DMS79 (cell line): Measurements from ENCODE around the gene UBXN4.
"Not testable (repeated sequence)": the region's sequence is repeated elsewhere in the genome, so short reads cannot be mapped to it uniquely, and the experiment has no call there.

Experiments
- DNase-seq: peaks from one replicate; lab custom pipeline; 2025; lab: John Stamatoyannopoulos, UW

The UBXN4 gene, protein sequence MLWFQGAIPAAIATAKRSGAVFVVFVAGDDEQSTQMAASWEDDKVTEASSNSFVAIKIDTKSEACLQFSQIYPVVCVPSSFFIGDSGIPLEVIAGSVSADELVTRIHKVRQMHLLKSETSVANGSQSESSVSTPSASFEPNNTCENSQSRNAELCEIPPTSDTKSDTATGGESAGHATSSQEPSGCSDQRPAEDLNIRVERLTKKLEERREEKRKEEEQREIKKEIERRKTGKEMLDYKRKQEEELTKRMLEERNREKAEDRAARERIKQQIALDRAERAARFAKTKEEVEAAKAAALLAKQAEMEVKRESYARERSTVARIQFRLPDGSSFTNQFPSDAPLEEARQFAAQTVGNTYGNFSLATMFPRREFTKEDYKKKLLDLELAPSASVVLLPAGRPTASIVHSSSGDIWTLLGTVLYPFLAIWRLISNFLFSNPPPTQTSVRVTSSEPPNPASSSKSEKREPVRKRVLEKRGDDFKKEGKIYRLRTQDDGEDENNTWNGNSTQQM

GRCh38 chr2:135741395-135742324 lies at the start of gene UBXN4:
Gene UBXN4, plus strand, starts transcription at chr2:135741855. Its CDS starts 75 bp downstream, at chr2:135741930.
- peak; percentile 97 for DNase-seq

GRCh38 chr2:135694711-135695110 lies 46.9 kb upstream of the UBXN4 start:
- DNase-seq, result peak; percentile 24

DNA sequence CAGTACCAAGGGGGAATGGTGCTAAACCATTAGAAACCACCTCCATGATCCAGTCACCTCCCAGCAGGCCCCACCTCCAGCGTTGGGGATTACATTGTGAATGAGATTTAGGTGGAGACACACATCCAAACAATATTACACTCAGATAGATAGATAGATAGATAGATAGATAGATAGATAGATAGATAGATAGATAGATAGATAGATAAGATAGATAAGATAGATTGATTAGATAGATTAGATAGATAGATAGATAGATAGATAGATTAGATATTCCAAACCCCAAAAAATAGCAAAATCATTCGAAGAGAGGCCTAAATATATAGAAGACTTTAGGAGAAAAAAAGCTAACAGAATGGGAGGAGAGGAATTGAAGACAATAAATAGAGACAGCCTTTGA lies 42.8 kb upstream of the UBXN4 start:
- DNase-seq, result no peak

DNA sequence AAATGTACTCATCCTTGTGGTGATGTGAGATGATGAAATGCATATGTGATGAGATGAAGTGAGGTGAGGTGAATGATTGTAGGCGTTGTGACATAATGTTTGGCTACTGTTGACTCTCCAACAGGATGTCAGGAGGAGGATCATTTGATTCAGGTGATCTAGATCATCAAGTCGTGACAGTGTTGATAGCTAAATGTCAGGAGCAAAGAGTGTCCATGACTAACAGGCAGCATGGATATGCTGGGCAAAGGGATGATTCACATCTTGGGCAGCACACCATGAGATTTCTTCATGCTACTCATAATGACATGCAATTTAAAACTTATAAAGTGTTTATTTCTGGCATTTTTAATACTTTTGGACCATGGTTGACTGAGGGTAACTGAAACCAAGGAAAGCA lies 40.2 kb upstream of the UBXN4 start:
- DNase-seq, result no peak

DNA sequence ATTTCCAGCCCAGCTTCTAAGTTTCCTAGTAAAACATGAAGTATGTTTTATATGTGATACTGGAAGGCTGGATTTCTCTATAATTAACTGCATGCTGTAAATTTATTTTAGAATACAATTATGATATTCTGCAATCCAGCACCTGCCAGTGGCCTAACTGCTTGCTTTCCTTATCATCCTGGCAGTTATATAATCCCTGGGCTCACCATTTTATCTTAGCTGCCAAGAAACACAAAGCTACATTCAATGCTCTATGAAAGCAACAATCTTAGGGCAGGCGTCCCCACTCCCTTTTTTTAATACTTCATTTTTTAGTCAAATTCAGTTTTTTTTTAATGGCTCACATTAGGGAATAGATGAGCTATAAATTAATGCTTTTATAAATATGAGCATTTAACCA lies 38.4 kb upstream of the UBXN4 start:
- no peak for DNase-seq

GRCh38 chr2:135704075-135704474 lies 37.6 kb upstream of the UBXN4 start:
- DNase-seq, result not testable (repeated sequence)

DNA sequence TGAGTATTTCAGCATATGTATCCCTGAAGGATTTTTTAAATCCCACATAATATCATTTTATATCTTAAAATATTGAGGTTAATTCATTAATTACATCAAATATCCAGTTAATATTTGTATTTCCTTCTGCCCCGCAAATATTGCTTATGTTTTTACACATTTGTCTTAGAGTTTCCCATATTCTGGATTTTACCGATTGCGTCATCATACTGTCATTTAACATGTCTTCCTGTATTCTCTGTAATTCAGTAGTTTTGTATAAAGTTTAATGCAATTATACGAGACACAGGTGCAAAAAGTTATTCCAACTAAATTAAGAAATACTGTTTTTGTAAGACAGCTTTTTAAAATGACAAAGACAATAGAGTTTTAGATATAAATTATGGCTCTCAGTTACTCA lies 33.5 kb upstream of the UBXN4 start:
- no peak for DNase-seq

DNA sequence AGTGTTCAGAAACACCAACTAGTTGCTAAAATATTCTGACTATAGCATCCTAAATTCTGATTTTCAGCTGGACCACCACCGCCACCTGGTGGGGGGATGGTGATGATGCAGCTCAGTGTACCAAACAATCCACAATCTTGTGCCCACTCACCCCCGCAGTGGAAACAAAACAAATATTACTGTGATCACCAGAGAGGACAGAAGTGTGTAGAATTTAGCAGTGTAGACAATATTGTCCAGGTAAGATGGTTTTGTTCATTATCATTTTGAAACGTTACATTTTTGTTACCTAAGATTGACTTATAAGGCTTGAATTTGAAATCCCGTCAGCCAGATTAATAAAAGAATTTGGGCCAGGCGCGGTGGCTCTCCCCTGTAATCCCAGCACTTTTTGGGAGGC lies 31.7 kb upstream of the UBXN4 start:
- DNase-seq, result peak; percentile 5

DNA sequence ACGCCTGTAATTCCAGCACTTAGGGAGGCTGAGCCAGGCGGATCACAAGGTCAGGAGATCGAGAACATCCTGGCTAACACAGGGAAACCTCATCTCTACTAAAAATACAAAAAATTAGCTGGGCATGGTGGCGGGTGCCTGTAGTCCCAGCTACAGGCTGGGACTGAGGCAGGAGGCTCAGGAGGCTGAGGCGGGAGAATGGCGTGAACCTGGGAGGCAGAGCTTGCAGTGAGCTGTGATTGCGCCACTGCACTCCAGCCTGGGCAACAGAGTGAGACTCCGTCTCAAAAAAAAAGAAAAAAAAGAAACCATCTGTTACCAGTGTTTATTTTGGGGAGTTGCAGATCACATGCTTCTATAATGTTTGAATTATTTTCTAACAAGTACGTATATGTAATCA lies 26.6 kb upstream of the UBXN4 start:
- not testable (repeated sequence) for DNase-seq

GRCh38 chr2:135728064-135728743 lies 13.5 kb upstream of the UBXN4 start:
- DNase-seq, result no peak

DNA sequence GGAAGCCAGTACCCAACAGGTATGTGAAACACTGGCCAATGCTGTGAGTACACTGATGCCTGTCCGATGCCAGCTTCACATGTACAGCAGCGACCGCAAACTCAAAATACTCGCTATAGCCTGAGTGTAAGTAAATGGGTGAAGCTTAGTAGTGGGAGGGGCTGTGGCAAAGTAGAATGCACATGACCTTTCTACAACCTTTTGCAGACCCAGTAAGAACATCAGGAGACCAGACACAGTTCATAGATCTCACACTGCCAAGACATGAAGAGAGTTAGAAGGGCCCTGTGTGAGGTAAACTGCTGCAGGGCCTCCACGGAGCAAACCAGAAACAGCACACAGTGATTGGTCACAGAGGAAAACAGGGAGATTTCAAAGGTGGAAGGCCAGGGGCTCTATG lies 9.1 kb upstream of the UBXN4 start:
- DNase-seq, result no peak

DNA sequence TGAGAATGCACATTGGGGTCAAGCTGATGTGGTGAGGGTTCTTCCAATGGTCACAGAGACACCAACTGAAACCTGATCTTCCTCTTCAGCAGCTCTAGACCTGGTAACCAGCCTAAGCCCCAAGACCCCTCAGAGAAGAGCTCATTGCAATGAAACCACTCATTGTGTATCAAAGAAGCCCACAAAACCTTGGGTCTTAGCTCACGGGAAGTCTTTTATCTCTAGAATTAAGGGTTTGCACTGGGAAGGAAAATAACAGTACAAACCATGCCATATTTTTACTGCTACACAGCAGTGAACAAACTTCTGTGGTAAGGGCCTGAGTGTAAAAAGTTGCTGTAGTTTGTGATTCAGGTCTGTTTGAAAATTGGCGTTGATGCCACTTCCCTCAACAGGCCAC lies 8.6 kb upstream of the UBXN4 start:
- no peak for DNase-seq

- no peak for DNase-seq
Measured at GRCh38 chr2:135736546-135736945, 5.1 kb upstream of the UBXN4 start.

GRCh38 chr2:135740206-135740605 lies 1.4 kb upstream of the UBXN4 start:
- DNase-seq, result no peak

DNA sequence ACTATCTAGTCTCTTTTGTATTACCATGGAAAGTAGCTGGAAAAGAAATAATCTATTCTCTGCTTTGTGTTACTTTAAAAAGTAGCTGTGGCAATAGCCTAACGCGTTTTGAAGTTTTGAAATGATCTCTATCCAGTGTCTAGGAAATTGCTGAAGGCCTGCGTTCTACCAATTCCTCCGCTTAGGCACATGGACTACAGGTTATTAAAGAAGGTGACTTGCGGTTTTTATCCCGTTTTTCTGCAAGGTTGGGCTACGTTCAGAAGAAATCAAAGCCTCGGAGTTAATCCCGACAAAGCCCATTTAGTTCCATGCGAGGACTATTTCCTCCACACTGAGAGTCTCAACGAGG lies 636 bp upstream of the UBXN4 start:
- no peak for DNase-seq

GRCh38 chr2:135742325-135742757 lies 686 bp downstream of the UBXN4 start:
- peak; percentile 30 for DNase-seq

- no peak for DNase-seq
Measured at GRCh38 chr2:135743860-135744259, 2.2 kb downstream of the UBXN4 start.

- DNase-seq, result no peak
Measured at GRCh38 chr2:135744760-135745314, 3.2 kb downstream of the UBXN4 start.

DNA sequence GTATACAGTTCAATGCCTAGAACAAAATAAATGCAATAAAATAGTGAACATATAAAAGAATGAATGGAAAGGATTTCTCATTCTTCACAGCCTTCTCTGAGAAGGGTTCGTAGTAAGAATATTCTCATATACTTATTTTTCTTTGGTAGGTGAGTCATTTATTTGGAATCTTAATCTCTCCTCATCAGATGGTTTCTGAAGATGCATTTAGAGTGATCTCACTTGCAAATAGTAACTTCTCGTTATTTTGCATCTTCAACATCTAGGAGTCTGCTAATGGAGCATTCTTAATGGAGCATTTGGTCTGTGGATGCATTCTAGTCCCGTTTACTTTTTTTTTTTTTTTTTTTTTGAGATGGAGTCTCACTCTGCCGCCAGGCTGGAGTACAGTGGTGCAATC lies 3.9 kb downstream of the UBXN4 start:
- DNase-seq, result no peak

DNA sequence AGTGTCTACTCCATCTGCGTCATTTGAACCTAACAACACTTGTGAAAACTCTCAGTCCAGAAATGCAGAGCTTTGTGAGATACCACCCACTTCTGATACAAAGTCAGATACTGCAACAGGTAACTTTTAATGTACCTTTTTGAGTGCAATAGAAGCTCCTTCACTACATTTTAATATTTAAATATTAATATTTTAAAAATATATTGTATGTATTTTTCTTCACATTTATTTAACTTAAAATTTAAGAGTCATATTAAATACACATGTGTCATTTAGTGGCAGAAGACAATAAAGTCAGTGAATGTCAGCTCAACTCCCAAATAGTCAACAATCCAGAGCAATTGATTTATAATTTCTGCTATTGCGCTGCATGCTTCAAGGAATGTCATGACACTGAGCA lies 13.9 kb downstream of the UBXN4 start:
- no peak for DNase-seq

GRCh38 chr2:135756692-135757091 lies 15.0 kb downstream of the UBXN4 start:
- DNase-seq, result no peak

DNA sequence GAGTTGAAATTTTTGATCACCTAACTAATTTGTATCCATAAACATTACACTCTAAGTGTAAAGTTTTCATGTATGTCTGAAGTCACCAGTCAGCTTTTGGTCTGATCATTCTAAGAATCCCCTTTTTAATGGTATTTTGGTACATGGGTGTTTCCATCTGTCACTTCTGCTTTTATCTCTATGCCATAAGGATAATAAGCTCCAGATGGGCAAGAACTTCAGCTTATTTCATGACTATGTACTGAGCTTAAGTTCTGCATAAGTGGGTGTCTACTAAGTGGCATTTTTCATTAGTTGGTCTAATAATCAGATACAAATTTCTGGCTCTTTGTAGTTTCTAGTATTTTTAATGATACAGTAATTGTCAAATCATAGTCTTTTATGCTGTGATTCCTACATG lies 20.4 kb downstream of the UBXN4 start:
- DNase-seq, result no peak
